Endothelial cell of umbilical vein (primary cell): ENCODE data around the gene DUSP11. TPM values are rescaled to one million over a fixed set of nuclear protein-coding genes. Genes with fewer than 3 reads are reported as not detected.

Experiments
- BruUV-seq: library from RNA; stranded (reverse); fragments of 400-500 nt; replicated peaks from 2 replicates; lab custom pipeline; 2021; lab: Mats Ljungman, UMichigan
- CTCF ChIA-PET: fragments of 300-600, 350-600 bp; sonication (Branson Sonifier 250); formaldehyde crosslinking; loops from one replicate; lab custom pipeline; 2021; ENCODE audit warnings: antibody characterized with exemption, inconsistent platforms; lab: Charles Lee
- POLR2A ChIA-PET: fragments of 300-600, 350-600 bp; sonication (Branson Sonifier 250); formaldehyde crosslinking; loops from one replicate; lab custom pipeline; 2021; ENCODE audit warnings: antibody characterized with exemption, inconsistent platforms; lab: Charles Lee
- DNase-seq: peaks from one replicate; pipeline ENCODE4 v3.0.0-alpha.2; 2011; ENCODE audit warnings: low read depth, low spot score
- FAIRE-seq: peaks from 2 replicates; lab custom pipeline; 2011; peaks lifted over from hg19 to GRCh38; lab: Jason Lieb, UNC
- H2AFZ ChIP-seq: 2 replicates; pipeline ENCODE4 v1.6.0; 2012; ENCODE audit warnings: low read depth, low read length, control low read depth, inconsistent platforms
- H3K27ac ChIP-seq: 2 replicates; pipeline ENCODE4 v1.5.1; 2011; ENCODE audit warnings: low read depth, mild to moderate bottlenecking, control low read depth, low read length, moderate library complexity; ENCODE audit not compliant: insufficient read depth
- H3K27me3 ChIP-seq, 2 experiments: 2 replicates each; pipeline versions ENCODE4 v1.6.0 to v1.6.1; 2011; ENCODE audit warnings: low read length in 2 of 2, mixed read lengths in 1 of 2; ENCODE audit not compliant: control insufficient read depth in 2 of 2, insufficient read depth in 2 of 2
- H3K36me3 ChIP-seq, 2 experiments: 2 replicates in 1 of 2; 3 replicates in 1 of 2; pipeline ENCODE4 v1.5.1; 2011; ENCODE audit warnings: low read length in 2 of 2, mild to moderate bottlenecking in 1 of 2, moderate library complexity in 1 of 2; ENCODE audit not compliant: control insufficient read depth in 2 of 2, insufficient read depth in 2 of 2; ENCODE audit errors: extremely low read depth in 1 of 2
- H3K4me1 ChIP-seq: 3 replicates; pipeline ENCODE4 v1.5.1; 2011; ENCODE audit warnings: mild to moderate bottlenecking, low read length; ENCODE audit not compliant: control insufficient read depth, insufficient read depth; ENCODE audit errors: extremely low read depth
- H3K4me2 ChIP-seq: 2 replicates; pipeline ENCODE4 v1.6.1; 2011; ENCODE audit warnings: low read length, control low read depth, mixed read lengths; ENCODE audit not compliant: insufficient read depth
- H3K4me3 ChIP-seq, 3 experiments: fragments of 200-600 bp in 1 of 3; sonication (generic), shearing (Covaris generic) in 1 of 3; replicated peaks in 1 of 3; 2 replicates each; pipeline ENCODE4 v1.5.1; 2011 to 2016; ENCODE audit warnings: control low read depth in 3 of 3, low read length in 3 of 3, mild to moderate bottlenecking in 2 of 3, inconsistent platforms in 1 of 3, low read depth in 1 of 3, moderate library complexity in 1 of 3; ENCODE audit not compliant: insufficient read depth in 1 of 3
- H3K79me2 ChIP-seq: 2 replicates; pipeline ENCODE4 v1.6.0; 2012; ENCODE audit warnings: low read length, inconsistent platforms; ENCODE audit not compliant: control insufficient read depth, insufficient read depth
- H3K9ac ChIP-seq: replicated peaks from 2 replicates; pipeline ENCODE3; 2011; ENCODE audit warnings: low read length, control low read depth; ENCODE audit not compliant: insufficient read depth; ENCODE audit errors: extremely low read depth
- H3K9me1 ChIP-seq: replicated peaks from 3 replicates; pipeline ENCODE4 v1.6.0; 2011; ENCODE audit warnings: mild to moderate bottlenecking, low read length; ENCODE audit not compliant: control insufficient read depth, insufficient read depth; ENCODE audit errors: extremely low read depth
- H3K9me3 ChIP-seq: replicated peaks from 2 replicates; pipeline ENCODE4 v1.5.1; 2012; ENCODE audit warnings: low read length, inconsistent platforms; ENCODE audit not compliant: control insufficient read depth, insufficient read depth
- H4K20me1 ChIP-seq: replicated peaks from 2 replicates; pipeline ENCODE3; 2011; ENCODE audit warnings: mild to moderate bottlenecking, low read length; ENCODE audit not compliant: control insufficient read depth, insufficient read depth; ENCODE audit errors: extremely low read depth
- CTCF ChIP-seq, 2 donors: IDR thresholded peaks; 1 replicate in 1 of 2; 2 replicates in 1 of 2; pipeline ENCODE4 v1.5.1; 2011; ENCODE audit warnings: low read length in 2 of 2, mild to moderate bottlenecking in 2 of 2, moderate library complexity in 2 of 2, control low read depth in 1 of 2, inconsistent platforms in 1 of 2, low read depth in 1 of 2; ENCODE audit not compliant: insufficient read depth in 1 of 2; ENCODE audit errors: extremely low read depth in 1 of 2
- EZH2 ChIP-seq: IDR thresholded peaks from 2 replicates; pipeline ENCODE4 v1.6.1; 2012; ENCODE audit warnings: borderline replicate concordance, low read depth, mild to moderate bottlenecking, moderate library complexity, low read length, inconsistent platforms; ENCODE audit not compliant: severe bottlenecking
- FOS ChIP-seq: IDR thresholded peaks from 2 replicates; pipeline ENCODE4 v1.6.1; 2011; ENCODE audit warnings: mild to moderate bottlenecking, low read length, moderate library complexity, borderline replicate concordance; ENCODE audit not compliant: insufficient read depth
- GATA2 ChIP-seq: IDR thresholded peaks from 2 replicates; pipeline ENCODE4 v1.7.0; 2011; ENCODE audit warnings: low read depth, mild to moderate bottlenecking, moderate library complexity, mixed read lengths, low read length; ENCODE audit not compliant: insufficient read length, insufficient read depth
- JUN ChIP-seq: IDR thresholded peaks from 2 replicates; pipeline ENCODE4 v1.6.1; 2011; ENCODE audit warnings: borderline replicate concordance, low read depth; ENCODE audit not compliant: insufficient read length, insufficient read depth
- MAX ChIP-seq: IDR thresholded peaks from 2 replicates; pipeline ENCODE4 v1.6.1; 2011; ENCODE audit not compliant: insufficient read depth, insufficient read length
- MYC ChIP-seq: IDR thresholded peaks from one replicate; pipeline ENCODE4 v1.6.1; 2011; ENCODE audit warnings: mild to moderate bottlenecking, low read depth, low read length
- POLR2A ChIP-seq: IDR thresholded peaks from 2 replicates; pipeline ENCODE4 v1.6.1; 2012; ENCODE audit warnings: low read depth, mild to moderate bottlenecking, control low read depth, low read length
- dilution Hi-C: fragments of 300-500 bp; cut with MboI; formaldehyde crosslinking; loops from one replicate; pipeline ENCODE4 v1.15.0; 2019; ENCODE audit warnings: low sequenced_read_pairs; ENCODE audit not compliant: extremely low pct_ligation_motif_present
- intact Hi-C: fragments of 100-400 bp; cut with micrococcal nuclease; formaldehyde crosslinking; loops from one replicate; pipeline ENCODE4 v1.10.0; 2022
- polyA plus RNA-seq, 4 experiments: library from polyadenylated mRNA; depleted of rRNA in 3 of 4; stranded (reverse) in 3 of 4; unstranded in 1 of 4; fragments of >200 nt; gene quantifications; 2 replicates each; pipeline versions ENCODE4 v1.2.1 to v1.2.3, GENCODE V29; 2011 to 2012; ENCODE audit warnings: missing spikeins in 1 of 4
- total RNA-seq: library from RNA; stranded (reverse); gene quantifications from 2 replicates; pipeline ENCODE4 v1.2.3, GENCODE V29; 2021

The DUSP11 gene
- total and polyA plus RNA-seq, 2 donors (not counting 3 experiments of a cell fraction or from before 2014, with no cell fraction given) = 18.6 to 27.0 TPM

GRCh38 chr2:73714091-73714490, 65.8 kb downstream of the DUSP11 start:
- DNase-seq = no peak
- ChIA-PET POLR2A (no interaction called here), CTCF (no interaction called here)
- Histone ChIP-seq H3K4me2 (no peak overlapping the region), H3K27me3 (peaks cover 0 to 10% of the 10 kb centered on the region in 2 experiments), H2AFZ (no peak overlapping the region), H4K20me1 (no peaks in the 10 kb centered on the region), H3K79me2 (no peaks in the 10 kb centered on the region), H3K9me3 (no peaks in the 10 kb centered on the region), H3K9ac (no peak overlapping the region), H3K36me3 (no peaks in the 10 kb centered on the region), H3K4me1 (no peaks in the 10 kb centered on the region), H3K4me3 (no peak overlapping the region), H3K9me1 (no peaks in the 10 kb centered on the region), H3K27ac (no peak overlapping the region)
- FAIRE-seq = no peak
- BruUV-seq = no TSS peak
- intact Hi-C loops = no loop called here
- dilution Hi-C loops = no loop called here
- TF ChIP-seq CTCF (IDR thresholded peaks at IDR 0.05; ENCODE audit: extremely low read depth in 1 of 2, insufficient read depth in 1 of 2, low read depth in 1 of 2, low read length in 2 of 2) (no peak), GATA2 (no peak), JUN (no peak), MAX (no peak), MYC (no peak), POLR2A (no peak), EZH2 (no peak), FOS (no peak)

Other genes with a start within 250 kb of the DUSP11 start
- gene NAT8, start 137.7 kb downstream of the DUSP11 start, total RNA-seq = not detected in 2 replicates
- 0.19 and 0.25 TPM in 2 replicates for gene NAT8, start 137.7 kb downstream of the DUSP11 start, polyA plus RNA-seq
- gene TPRKB, start 42.8 kb downstream of the DUSP11 start, total RNA-seq = 33.4 and 36.1 TPM in 2 replicates
- 18.6 and 27.1 TPM in 2 replicates for gene TPRKB, start 42.8 kb downstream of the DUSP11 start, polyA plus RNA-seq
- gene C2orf78, start 4.1 kb upstream of the DUSP11 start, total RNA-seq = not detected in 2 replicates
- gene C2orf78, start 4.1 kb upstream of the DUSP11 start, polyA plus RNA-seq = not detected in 2 replicates
- 19.8 and 21.3 TPM in 2 replicates for gene STAMBP, start 48.9 kb upstream of the DUSP11 start, total RNA-seq
- 18.0 and 19.0 TPM in 2 replicates for gene STAMBP, start 48.9 kb upstream of the DUSP11 start, polyA plus RNA-seq
- gene ACTG2, start 112.9 kb upstream of the DUSP11 start, total RNA-seq = not detected in 2 replicates
- gene ACTG2, start 112.9 kb upstream of the DUSP11 start, polyA plus RNA-seq = not detected in 2 replicates
- 51.8 and 58.8 TPM in 2 replicates for gene DGUOK, start 146.8 kb upstream of the DUSP11 start, total RNA-seq
- 68.7 and 77.5 TPM in 2 replicates for gene DGUOK, start 146.8 kb upstream of the DUSP11 start, polyA plus RNA-seq
- 14.7 and 15.6 TPM in 2 replicates for gene TET3, start 204.8 kb upstream of the DUSP11 start, total RNA-seq
- 3.0 and 3.4 TPM in 2 replicates for gene TET3, start 204.8 kb upstream of the DUSP11 start, polyA plus RNA-seq